Activated CD4-positive, alpha-beta T cell treated with anti-CD3 and anti-CD28 coated beads, Interleukin-2, amount 10 ng/mL, durations not matched to agents 7 days and 5 days (primary cell): ENCODE results near the gene PTPRG. TPM values are rescaled to one million over a fixed set of nuclear protein-coding genes. Genes with fewer than 3 reads are reported as not detected.

Experiments
- CTCF ChIA-PET: fragments of 350-600 bp; sonication (Branson Sonifier 250); formaldehyde crosslinking; loops from one replicate; lab custom pipeline; 2021; ENCODE audit warnings: antibody characterized with exemption; lab: Charles Lee
- POLR2A ChIA-PET: fragments of 350-600 bp; sonication (Branson Sonifier 250); formaldehyde crosslinking; loops from one replicate; lab custom pipeline; 2021; ENCODE audit warnings: antibody characterized with exemption; lab: Charles Lee
- DNase-seq: peaks from one replicate; pipeline ENCODE4 v3.0.0-alpha.2; 2020
- H3K27ac Mint-ChIP-seq: one replicate; pipeline ENCODE4 v1.8.0; 2021; ENCODE audit warnings: mild to moderate bottlenecking, moderate library complexity, mixed read lengths
- H3K27me3 Mint-ChIP-seq: one replicate; pipeline ENCODE4 v1.8.0; 2021; ENCODE audit warnings: mixed read lengths
- H3K36me3 Mint-ChIP-seq: one replicate; pipeline ENCODE4 v1.8.0; 2021; ENCODE audit warnings: low read depth, mixed read lengths
- H3K4me1 Mint-ChIP-seq: one replicate; pipeline ENCODE4 v1.8.0; 2021; ENCODE audit warnings: mixed read lengths
- H3K4me3 Mint-ChIP-seq: one replicate; pipeline ENCODE4 v1.8.0; 2021; ENCODE audit warnings: mild to moderate bottlenecking, moderate library complexity, mixed read lengths
- H3K9me3 Mint-ChIP-seq: one replicate; pipeline ENCODE4 v1.8.0; 2021; ENCODE audit warnings: mixed read lengths
- total RNA-seq, 2 experiments: library from RNA; stranded (reverse); gene quantifications; one replicate each; pipeline ENCODE4 v1.2.3, GENCODE V29; 2021

The PTPRG gene
- total RNA-seq, 2 experiments from 2014 or later, result not detected

DNA sequence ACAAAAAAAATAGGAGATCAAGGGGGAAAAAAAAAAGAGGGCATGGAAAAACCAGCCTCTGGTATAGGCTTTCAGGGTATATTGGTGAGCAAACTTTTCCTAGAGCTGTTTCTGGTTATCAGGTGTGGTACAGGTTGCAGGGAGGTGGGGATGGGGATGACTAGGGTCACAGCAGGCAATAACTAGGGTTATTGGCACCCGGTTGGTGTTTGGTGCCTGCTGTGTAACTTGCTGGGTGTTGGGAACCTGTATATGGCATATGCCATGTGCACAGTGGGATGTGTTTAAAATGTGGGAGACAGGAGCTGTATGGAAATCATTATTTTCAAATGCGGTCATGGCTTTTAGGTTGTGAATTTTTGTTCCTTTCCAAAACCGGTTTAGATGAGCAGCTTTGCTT, 119.2 kb downstream of the PTPRG start:
- Mint-ChIP-seq H3K27ac (no peak overlapping the region), H3K4me1 (no peaks in the 10 kb centered on the region), H3K36me3 (no peaks in the 10 kb centered on the region), H3K9me3 (no peaks in the 10 kb centered on the region), H3K27me3 (no peaks in the 10 kb centered on the region), H3K4me3 (no peak overlapping the region)
- DNase-seq, result no peak
- ChIA-PET POLR2A (no interaction called here), CTCF (no interaction called here)

DNA sequence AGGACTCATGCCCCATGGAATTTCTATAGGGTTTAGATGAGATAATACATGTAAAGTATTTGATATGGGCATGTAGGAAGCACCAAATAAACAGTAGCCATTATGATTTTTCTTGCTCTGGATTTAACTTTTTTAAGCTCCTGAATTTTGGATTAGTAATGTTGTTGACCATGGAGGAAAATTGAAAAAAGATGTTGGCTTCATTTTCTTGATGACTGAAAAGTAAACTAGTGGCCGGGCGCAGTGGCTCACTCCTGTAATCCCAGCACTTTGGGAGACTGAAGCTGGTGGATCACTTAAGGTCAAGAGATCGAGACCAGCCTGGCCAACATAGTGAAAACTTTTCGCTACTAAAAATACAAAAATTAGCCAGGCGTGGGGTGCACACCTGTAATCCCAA, 120.3 kb downstream of the PTPRG start:
- Mint-ChIP-seq H3K27me3 (no peaks in the 10 kb centered on the region), H3K4me3 (no peak overlapping the region), H3K9me3 (no peaks in the 10 kb centered on the region), H3K27ac (no peak overlapping the region), H3K36me3 (no peaks in the 10 kb centered on the region), H3K4me1 (no peaks in the 10 kb centered on the region)
- ChIA-PET CTCF (no interaction called here), POLR2A (no interaction called here)
- DNase-seq, result no peak

DNA sequence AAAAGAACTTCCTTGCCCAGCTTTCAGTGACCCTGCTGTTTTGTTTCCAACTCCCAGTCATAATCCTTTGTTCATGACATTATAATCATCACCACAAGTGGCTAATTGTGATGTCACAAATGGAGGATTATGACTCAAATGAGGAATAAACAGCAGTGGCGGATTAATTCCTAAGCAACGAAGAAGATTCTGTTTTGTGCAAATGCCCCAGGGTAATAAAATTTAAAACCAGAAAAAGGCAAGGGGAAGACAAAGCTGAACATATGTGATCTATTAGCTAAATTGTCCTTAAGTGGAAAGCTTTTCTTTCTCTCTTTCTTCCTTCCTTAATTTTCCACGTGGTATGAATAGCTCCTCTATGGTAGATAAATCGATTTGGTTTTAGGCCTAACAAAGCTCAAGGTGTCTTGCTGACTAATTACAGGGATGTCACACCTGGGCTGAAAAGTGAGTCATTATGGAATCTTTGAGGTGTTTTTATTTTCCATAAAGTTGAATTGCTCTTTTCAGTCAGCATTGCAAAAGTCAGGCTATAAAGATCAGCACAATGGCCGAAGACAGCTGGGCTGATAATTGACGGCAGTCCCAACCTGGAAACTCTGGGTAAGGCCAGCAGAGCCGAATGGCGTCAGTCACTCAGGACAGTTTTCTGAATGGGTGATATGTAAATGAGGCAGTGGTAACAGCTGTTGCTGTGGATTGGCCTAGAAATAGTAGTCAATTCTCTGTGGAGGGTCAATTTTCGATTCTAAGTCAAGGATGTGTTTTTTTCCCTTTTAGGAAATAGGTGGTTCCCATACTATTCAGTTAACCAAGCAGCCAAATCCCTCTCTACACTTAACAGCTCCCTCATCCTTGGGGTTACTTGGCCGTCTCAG, 121.5 kb downstream of the PTPRG start:
- CTCF ChIA-PET, result no interaction called here
- Mint-ChIP-seq H3K9me3 (no peaks in the 10 kb centered on the region), H3K4me3 (no peak overlapping the region), H3K27me3 (no peaks in the 10 kb centered on the region), H3K4me1 (no peaks in the 10 kb centered on the region), H3K27ac (no peak overlapping the region), H3K36me3 (no peaks in the 10 kb centered on the region)
- POLR2A ChIA-PET, result no interaction called here
- DNase-seq, result no peak

- H3K27me3 Mint-ChIP-seq, result no peaks in the 10 kb centered on the region
- H3K4me3 Mint-ChIP-seq, result no peak overlapping the region
- no peaks in the 10 kb centered on the region for H3K9me3 Mint-ChIP-seq
- ChIA-PET POLR2A (no interaction called here), CTCF (no interaction called here)
- no peak for DNase-seq
- no peaks in the 10 kb centered on the region for H3K4me1 Mint-ChIP-seq
- H3K27ac Mint-ChIP-seq, result no peak overlapping the region
- H3K36me3 Mint-ChIP-seq, result no peaks in the 10 kb centered on the region
Observed at GRCh38 chr3:61683549-61684236, 122.3 kb downstream of the PTPRG start.

DNA sequence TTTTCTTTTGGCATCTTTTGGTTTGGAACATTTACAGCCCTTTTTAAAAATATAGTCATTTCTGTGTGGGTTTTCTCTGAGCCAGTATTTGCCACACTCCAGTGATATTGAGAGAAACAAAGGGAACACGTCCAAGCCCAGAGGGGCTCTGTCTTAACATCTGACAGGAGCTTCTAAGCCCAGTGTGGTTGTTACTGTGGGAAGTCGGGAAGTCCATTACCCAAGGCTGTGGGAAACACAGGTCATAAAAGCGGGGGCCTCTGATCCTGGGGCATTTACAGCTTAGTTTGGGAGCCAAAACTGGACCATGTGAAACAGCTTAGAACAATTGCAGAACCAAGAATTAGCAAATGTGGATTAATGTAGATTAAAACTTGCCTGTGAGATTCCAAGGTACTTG, 123.0 kb downstream of the PTPRG start:
- H3K4me1 Mint-ChIP-seq, result no peaks in the 10 kb centered on the region

GRCh38 chr3:61685755-61686154, 124.4 kb downstream of the PTPRG start:
- peaks cover 2% of the 10 kb centered on the region for H3K9me3 Mint-ChIP-seq
- H3K4me3 Mint-ChIP-seq, result no peak overlapping the region
- ChIA-PET CTCF (no interaction called here), POLR2A (no interaction called here)
- no peaks in the 10 kb centered on the region for H3K4me1 Mint-ChIP-seq
- no peak overlapping the region for H3K27ac Mint-ChIP-seq
- H3K36me3 Mint-ChIP-seq, result no peaks in the 10 kb centered on the region
- H3K27me3 Mint-ChIP-seq, result no peaks in the 10 kb centered on the region
- DNase-seq, result no peak

More for the DNA sequence above, 123.0 kb downstream of the PTPRG start:
- H3K27ac Mint-ChIP-seq, result no peak overlapping the region
- ChIA-PET CTCF (no interaction called here), POLR2A (no interaction called here)
- no peak overlapping the region for H3K4me3 Mint-ChIP-seq
- no peaks in the 10 kb centered on the region for H3K36me3 Mint-ChIP-seq
- H3K9me3 Mint-ChIP-seq, result peaks cover 2% of the 10 kb centered on the region
- no peaks in the 10 kb centered on the region for H3K27me3 Mint-ChIP-seq
- DNase-seq, result no peak

- Mint-ChIP-seq H3K36me3 (no peaks in the 10 kb centered on the region), H3K27ac (no peak overlapping the region), H3K27me3 (no peaks in the 10 kb centered on the region), H3K4me3 (no peak overlapping the region), H3K9me3 (peaks cover 2% of the 10 kb centered on the region), H3K4me1 (no peaks in the 10 kb centered on the region)
- POLR2A ChIA-PET, result no interaction called here
- no peak for DNase-seq
- CTCF ChIA-PET, result no interaction called here
Observed at GRCh38 chr3:61686228-61686648, 124.9 kb downstream of the PTPRG start.

DNA sequence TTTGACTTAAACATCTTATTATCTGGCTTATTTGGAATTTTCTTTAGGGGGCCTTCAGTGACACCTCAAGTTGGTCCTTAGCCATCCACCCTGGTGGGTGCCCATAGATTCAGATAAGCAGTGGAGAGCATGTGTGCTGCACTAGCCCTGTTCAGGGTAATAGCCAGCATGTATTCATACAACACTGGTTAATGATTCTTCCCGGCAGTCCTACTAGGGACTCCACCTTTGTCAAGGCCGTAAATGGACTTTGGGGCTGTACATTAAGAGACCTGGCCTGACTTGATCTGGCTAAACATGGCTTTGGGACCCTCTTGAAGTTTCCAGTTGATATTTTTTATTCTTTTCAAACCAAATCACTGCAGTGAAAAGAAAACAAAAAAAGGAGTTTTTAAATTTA, 125.8 kb downstream of the PTPRG start:
- CTCF ChIA-PET, result no interaction called here

GRCh38 chr3:61687663-61688306, 126.4 kb downstream of the PTPRG start:
- Mint-ChIP-seq H3K36me3 (no peaks in the 10 kb centered on the region), H3K4me1 (no peaks in the 10 kb centered on the region), H3K9me3 (peaks cover 2% of the 10 kb centered on the region), H3K4me3 (no peak overlapping the region), H3K27me3 (no peaks in the 10 kb centered on the region), H3K27ac (no peak overlapping the region)
- CTCF ChIA-PET, result no interaction called here
- DNase-seq, result no peak
- POLR2A ChIA-PET, result no interaction called here

More for the DNA sequence above, 125.8 kb downstream of the PTPRG start:
- Mint-ChIP-seq H3K4me1 (no peaks in the 10 kb centered on the region), H3K4me3 (no peak overlapping the region), H3K27ac (no peak overlapping the region), H3K27me3 (no peaks in the 10 kb centered on the region), H3K36me3 (no peaks in the 10 kb centered on the region), H3K9me3 (peaks cover 2% of the 10 kb centered on the region)
- POLR2A ChIA-PET, result no interaction called here
- no peak for DNase-seq

DNA sequence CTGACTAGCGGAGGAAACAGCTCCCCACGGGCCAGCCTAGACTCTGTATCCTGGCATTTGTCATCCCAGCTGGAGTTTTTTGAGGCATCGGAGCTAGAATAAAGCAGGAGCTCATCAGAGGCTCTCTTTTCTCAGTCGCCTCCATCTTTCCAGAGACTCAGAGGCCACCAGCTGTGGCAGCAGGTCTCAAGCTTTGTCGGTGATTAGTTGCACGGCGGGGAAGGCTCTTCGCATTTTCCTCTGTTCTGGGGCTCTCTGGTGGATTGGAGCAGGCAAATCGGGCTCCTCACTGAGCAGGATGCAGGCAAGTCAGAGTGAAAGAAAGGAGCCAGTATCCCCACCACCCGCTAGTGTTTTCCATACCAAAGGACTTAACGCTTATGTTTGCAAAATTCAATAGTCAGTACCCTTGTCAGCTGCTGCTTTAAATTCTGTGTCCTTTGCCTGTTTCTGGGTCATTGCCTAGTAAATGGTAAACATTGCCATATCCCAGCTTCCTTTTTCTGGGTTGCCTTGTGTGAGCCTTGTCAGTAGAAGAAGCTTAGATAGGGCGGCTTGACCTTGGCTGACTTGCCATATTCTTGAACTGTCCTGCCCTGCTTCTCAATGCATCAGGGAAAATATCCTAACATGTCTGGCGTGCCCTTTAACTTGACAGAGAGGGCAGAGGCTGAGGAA, 127.1 kb downstream of the PTPRG start:
- no peaks in the 10 kb centered on the region for H3K4me1 Mint-ChIP-seq
- ChIA-PET CTCF (interaction anchor here (0.6 kb wide), 1 partner anchor 529 kb away, joined by 3 read pairs; no protein-coding TSS in a partner anchor), POLR2A (no interaction called here)
- no peaks in the 10 kb centered on the region for H3K36me3 Mint-ChIP-seq
- no peak overlapping the region for H3K4me3 Mint-ChIP-seq
- H3K27ac Mint-ChIP-seq, result no peak overlapping the region
- H3K9me3 Mint-ChIP-seq, result peaks cover 2% of the 10 kb centered on the region
- no peaks in the 10 kb centered on the region for H3K27me3 Mint-ChIP-seq
- no peak for DNase-seq

- CTCF ChIA-PET, result no interaction called here
Observed at GRCh38 chr3:61690016-61690415, 128.6 kb downstream of the PTPRG start.

DNA sequence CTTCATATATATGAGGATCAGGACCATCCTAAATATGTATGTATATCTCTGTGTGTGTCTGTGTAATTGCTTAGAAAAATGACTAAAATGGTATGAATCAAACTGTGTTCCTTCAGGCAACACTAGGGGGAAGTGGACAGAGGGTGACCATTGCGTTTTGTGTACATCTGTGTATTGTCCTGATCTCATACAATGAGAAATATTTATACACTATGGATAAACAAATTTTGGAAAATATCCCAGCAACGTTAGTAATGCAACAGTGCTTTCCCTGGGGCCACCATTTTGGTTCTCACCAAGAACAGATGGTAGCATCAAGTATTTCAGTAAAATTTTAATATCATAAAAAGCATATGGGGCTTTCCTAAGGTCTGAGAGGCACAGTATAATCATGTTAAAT, 130.1 kb downstream of the PTPRG start:
- H3K27me3 Mint-ChIP-seq, result no peaks in the 10 kb centered on the region
- no peaks in the 10 kb centered on the region for H3K36me3 Mint-ChIP-seq
- ChIA-PET POLR2A (no interaction called here), CTCF (no interaction called here)
- no peaks in the 10 kb centered on the region for H3K4me1 Mint-ChIP-seq
- peaks cover 2% of the 10 kb centered on the region for H3K9me3 Mint-ChIP-seq
- H3K27ac Mint-ChIP-seq, result no peak overlapping the region
- no peak overlapping the region for H3K4me3 Mint-ChIP-seq
- no peak for DNase-seq

More at GRCh38 chr3:61690016-61690415, 128.6 kb downstream of the PTPRG start:
- no peaks in the 10 kb centered on the region for H3K27me3 Mint-ChIP-seq
- POLR2A ChIA-PET, result no interaction called here
- no peaks in the 10 kb centered on the region for H3K4me1 Mint-ChIP-seq
- peaks cover 2% of the 10 kb centered on the region for H3K9me3 Mint-ChIP-seq
- H3K4me3 Mint-ChIP-seq, result no peak overlapping the region
- no peaks in the 10 kb centered on the region for H3K36me3 Mint-ChIP-seq
- no peak overlapping the region for H3K27ac Mint-ChIP-seq
- no peak for DNase-seq

DNA sequence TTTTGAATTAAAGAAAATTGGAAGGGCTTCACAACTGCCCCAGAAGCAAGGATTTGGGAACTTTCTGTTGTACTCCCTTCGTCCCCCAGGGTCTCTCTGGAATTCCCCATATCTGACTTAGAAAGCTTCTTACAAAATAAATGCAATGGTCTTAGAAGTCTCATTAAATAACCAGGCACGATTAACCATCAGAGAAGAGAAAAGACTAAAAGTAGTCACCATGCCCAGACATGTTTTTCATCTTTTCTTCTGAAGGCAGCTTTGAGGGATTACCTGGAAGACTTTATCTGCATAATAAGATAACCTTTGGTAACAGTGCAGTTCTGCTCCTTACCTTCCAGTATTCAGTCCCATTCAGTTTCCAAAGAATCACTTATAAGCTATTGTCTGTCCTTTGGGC, 135.9 kb downstream of the PTPRG start:
- no peak overlapping the region for H3K4me3 Mint-ChIP-seq
- no peak overlapping the region for H3K27ac Mint-ChIP-seq
- H3K27me3 Mint-ChIP-seq, result no peaks in the 10 kb centered on the region
- ChIA-PET POLR2A (no interaction called here), CTCF (no interaction called here)
- no peaks in the 10 kb centered on the region for H3K4me1 Mint-ChIP-seq
- no peak for DNase-seq
- H3K36me3 Mint-ChIP-seq, result no peaks in the 10 kb centered on the region
- no peaks in the 10 kb centered on the region for H3K9me3 Mint-ChIP-seq
